Liver (tissue), 3 donors: ENCODE data around the gene DHRS1.

ENCODE experiments used
- ATF3 ChIP-seq: IDR thresholded peaks from 2 replicates; pipeline ENCODE4 v1.6.1; 2016; ENCODE audit warnings: antibody characterized with exemption
- EGR1 ChIP-seq, 2 donors: IDR thresholded peaks; 2 replicates each; pipeline ENCODE4 v1.6.1; 2016 to 2018; ENCODE audit warnings: antibody characterized with exemption in 2 of 2, low read depth in 2 of 2
- FOXA1 ChIP-seq: IDR thresholded peaks from 2 replicates; pipeline ENCODE4 v1.6.1; 2016; ENCODE audit warnings: antibody characterized with exemption
- GABPA ChIP-seq, 2 donors: IDR thresholded peaks in 1 of 2; conservative IDR thresholded peaks in 1 of 2; 2 replicates each; pipeline ENCODE4 v1.6.1; 2016; ENCODE audit warnings: antibody characterized with exemption in 2 of 2, mild to moderate bottlenecking in 1 of 2, moderate library complexity in 1 of 2
- HNF4G ChIP-seq: IDR thresholded peaks from 2 replicates; pipeline ENCODE4 v1.6.1; 2016; ENCODE audit warnings: antibody characterized with exemption
- RAD21 ChIP-seq, 2 donors: IDR thresholded peaks; 2 replicates each; pipeline ENCODE4 v1.6.1; 2016; ENCODE audit warnings: antibody characterized with exemption in 2 of 2, mild to moderate bottlenecking in 2 of 2
- REST ChIP-seq: IDR thresholded peaks from 2 replicates; pipeline ENCODE4 v1.6.1; 2016; ENCODE audit warnings: antibody characterized with exemption, mild to moderate bottlenecking
- RXRA ChIP-seq, 2 donors: IDR thresholded peaks; 2 replicates each; pipeline ENCODE4 v1.6.1; 2017 to 2018; ENCODE audit warnings: antibody characterized with exemption in 2 of 2, mild to moderate bottlenecking in 1 of 2
- SP1 ChIP-seq: IDR thresholded peaks from 2 replicates; pipeline ENCODE4 v1.6.1; 2018; ENCODE audit warnings: antibody characterized with exemption, mild to moderate bottlenecking
- TAF1 ChIP-seq: conservative IDR thresholded peaks from 2 replicates; pipeline ENCODE4 v1.6.1; 2016; ENCODE audit warnings: antibody characterized with exemption, mild to moderate bottlenecking
- YY1 ChIP-seq: IDR thresholded peaks from 2 replicates; pipeline ENCODE4 v1.6.1; 2016; ENCODE audit warnings: antibody characterized with exemption, mild to moderate bottlenecking
- ZBTB33 ChIP-seq: IDR thresholded peaks from 2 replicates; pipeline ENCODE4 v1.6.1; 2016; ENCODE audit warnings: antibody characterized with exemption
- TF ChIP-seq, protein P1 (sequence below): fragments of 150-350 bp; IDR thresholded peaks from 2 replicates; pipeline ENCODE4 v1.5.1; 2017; ENCODE audit warnings: improper control_type of control experiment, low read depth, low read length; ENCODE audit not compliant: missing input control
- TF ChIP-seq, protein P2 (sequence below): IDR thresholded peaks from 2 replicates; pipeline ENCODE4 v1.6.1; 2016; ENCODE audit warnings: antibody characterized with exemption
- donor health status: healthy.
- donor health status: healthy.

DNA sequence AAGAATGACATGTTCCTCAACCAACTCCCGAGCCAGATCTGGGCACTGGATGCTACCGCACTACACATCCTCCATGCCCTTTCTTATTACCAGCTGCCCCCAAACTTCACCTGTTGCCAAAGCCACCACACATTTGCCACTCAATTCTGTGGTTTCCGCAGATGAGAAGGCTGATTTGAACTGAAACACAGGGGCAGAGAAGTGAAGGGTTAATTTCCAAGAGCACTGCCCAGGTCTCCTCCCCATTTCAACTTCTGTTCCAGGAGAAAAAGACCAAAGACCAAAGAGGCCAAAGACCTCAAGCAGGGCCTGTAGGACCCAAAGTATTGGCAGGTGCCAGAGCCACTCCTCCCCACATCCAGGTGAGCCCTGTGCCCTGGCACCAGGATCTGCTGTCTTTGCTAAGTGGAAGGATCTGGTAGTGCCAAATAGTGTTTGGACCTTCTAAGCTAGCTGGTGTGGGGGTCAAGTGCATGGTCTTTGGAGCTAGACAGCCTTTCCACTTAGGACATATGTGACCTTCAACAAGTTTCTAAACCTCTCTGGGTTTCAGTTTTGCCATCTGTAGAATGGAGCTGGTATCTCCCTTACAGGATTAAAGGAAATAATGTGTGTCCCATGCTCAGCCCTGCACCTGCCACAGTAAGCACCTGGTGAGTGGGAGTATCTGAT is 8.0 kb downstream of the DHRS1 start:
- TF ChIP-seq, protein P1, sequence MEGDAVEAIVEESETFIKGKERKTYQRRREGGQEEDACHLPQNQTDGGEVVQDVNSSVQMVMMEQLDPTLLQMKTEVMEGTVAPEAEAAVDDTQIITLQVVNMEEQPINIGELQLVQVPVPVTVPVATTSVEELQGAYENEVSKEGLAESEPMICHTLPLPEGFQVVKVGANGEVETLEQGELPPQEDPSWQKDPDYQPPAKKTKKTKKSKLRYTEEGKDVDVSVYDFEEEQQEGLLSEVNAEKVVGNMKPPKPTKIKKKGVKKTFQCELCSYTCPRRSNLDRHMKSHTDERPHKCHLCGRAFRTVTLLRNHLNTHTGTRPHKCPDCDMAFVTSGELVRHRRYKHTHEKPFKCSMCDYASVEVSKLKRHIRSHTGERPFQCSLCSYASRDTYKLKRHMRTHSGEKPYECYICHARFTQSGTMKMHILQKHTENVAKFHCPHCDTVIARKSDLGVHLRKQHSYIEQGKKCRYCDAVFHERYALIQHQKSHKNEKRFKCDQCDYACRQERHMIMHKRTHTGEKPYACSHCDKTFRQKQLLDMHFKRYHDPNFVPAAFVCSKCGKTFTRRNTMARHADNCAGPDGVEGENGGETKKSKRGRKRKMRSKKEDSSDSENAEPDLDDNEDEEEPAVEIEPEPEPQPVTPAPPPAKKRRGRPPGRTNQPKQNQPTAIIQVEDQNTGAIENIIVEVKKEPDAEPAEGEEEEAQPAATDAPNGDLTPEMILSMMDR, result no peak
- TF ChIP-seq RAD21 (IDR thresholded peaks at IDR 0.05) (no peak), TAF1 (no peak), FOXA1 (no peak), REST (no peak), YY1 (no peak), GABPA (IDR thresholded peaks at IDR 0.05 in 1 of 2, conservative IDR thresholded peaks at IDR 0.05 in 1 of 2) (no peak), SP1 (peak; percentile 63), EGR1 (IDR thresholded peaks at IDR 0.05; ENCODE audit: low read depth in 2 of 2) (no peak), ZBTB33 (no peak), RXRA (IDR thresholded peaks at IDR 0.05) (peak; percentile 68 to 74), ATF3 (no peak), HNF4G (peak; percentile 34)
- TF ChIP-seq, protein P2, sequence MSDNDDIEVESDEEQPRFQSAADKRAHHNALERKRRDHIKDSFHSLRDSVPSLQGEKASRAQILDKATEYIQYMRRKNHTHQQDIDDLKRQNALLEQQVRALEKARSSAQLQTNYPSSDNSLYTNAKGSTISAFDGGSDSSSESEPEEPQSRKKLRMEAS, result no peak
